GM10847 (cell line): ENCODE data around the gene MBLAC1.

ENCODE experiments used
- POLR2A ChIP-seq: IDR thresholded peaks from 2 replicates; pipeline ENCODE4 v1.6.1; 2011; ENCODE audit not compliant: insufficient read length; ENCODE audit errors: extremely low read depth

Gene MBLAC1

GRCh38 chr7:100126239-100126930 is 382 bp upstream of the MBLAC1 start:
- no peak for TF ChIP-seq POLR2A

- TF ChIP-seq POLR2A, result no peak
These were observed 1.3 kb downstream of the MBLAC1 start for GRCh38 chr7:100127866-100128636.

GRCh38 chr7:100128637-100128963 is 1.8 kb downstream of the MBLAC1 start:
- TF ChIP-seq POLR2A, result no peak

GRCh38 chr7:100130608-100131453 is 4.1 kb downstream of the MBLAC1 start:
- TF ChIP-seq POLR2A, result no peak

GRCh38 chr7:100132126-100132525 is 5.4 kb downstream of the MBLAC1 start:
- no peak for TF ChIP-seq POLR2A

- no peak for TF ChIP-seq POLR2A
These were observed 6.0 kb downstream of the MBLAC1 start for GRCh38 chr7:100132697-100133151.

- TF ChIP-seq POLR2A, result no peak
These were observed 11.3 kb downstream of the MBLAC1 start for GRCh38 chr7:100137851-100138760.

GRCh38 chr7:100141555-100141949 is 14.8 kb downstream of the MBLAC1 start:
- TF ChIP-seq POLR2A, result no peak

- no peak for TF ChIP-seq POLR2A
These were observed 15.7 kb downstream of the MBLAC1 start for GRCh38 chr7:100142461-100142860.

- TF ChIP-seq POLR2A, result no peak
These were observed 20.5 kb downstream of the MBLAC1 start for GRCh38 chr7:100147278-100147677.

- TF ChIP-seq POLR2A, result no peak
These were observed 21.4 kb downstream of the MBLAC1 start for GRCh38 chr7:100148225-100148558.

GRCh38 chr7:100148559-100149328 is 22.0 kb downstream of the MBLAC1 start, which contains the start of gene LAMTOR4:
Gene LAMTOR4, plus strand, starts transcription at chr7:100148918. Its CDS starts 55 bp downstream, at chr7:100148973.
- TF ChIP-seq POLR2A, result peak; percentile 85

GRCh38 chr7:100152404-100152803 is 25.6 kb downstream of the MBLAC1 start:
- TF ChIP-seq POLR2A, result no peak

GRCh38 chr7:100152937-100153666 is 26.3 kb downstream of the MBLAC1 start:
- no peak for TF ChIP-seq POLR2A
